Anterior cingulate cortex (tissue), 58 donors: ENCODE results near the gene FOXL2NB.

ENCODE experiments used
- DNase-seq, 58 donors: peaks; one replicate each; lab custom pipeline; 2025; lab: John Stamatoyannopoulos, UW

The FOXL2NB gene

GRCh38 chr3:138987181-138987580, 40.2 kb downstream of the FOXL2NB start:
- DNase-seq: no peak

- DNase-seq: no peak
These were observed 48.7 kb downstream of the FOXL2NB start for GRCh38 chr3:138995706-138996105.
